SKM-1 treated with dmso at 0.1 percent for 144 hours (cell line): ENCODE measurements around the gene CDKN2AIPNL.
A peak's percentile ranks its signal among the peaks of the same experiment; 100 is the strongest.
"Not testable (repeated sequence)": the region's sequence is repeated elsewhere in the genome, so short reads cannot be mapped to it uniquely, and the experiment has no call there.

ENCODE experiments used
- DNase-seq: peaks from one replicate; lab custom pipeline; 2025; ENCODE audit not compliant: unreplicated experiment; lab: John Stamatoyannopoulos, UW

Gene CDKN2AIPNL

GRCh38 chr5:134438721-134439123, 27.0 kb upstream of the CDKN2AIPNL start:
- DNase-seq = no peak

- DNase-seq = no peak
These were observed 26.3 kb upstream of the CDKN2AIPNL start for GRCh38 chr5:134437847-134438581.

- no peak for DNase-seq
These were observed 25.7 kb upstream of the CDKN2AIPNL start for GRCh38 chr5:134437340-134437846.

GRCh38 chr5:134436523-134437339, 25.1 kb upstream of the CDKN2AIPNL start:
- peak; percentile 57 for DNase-seq

DNA sequence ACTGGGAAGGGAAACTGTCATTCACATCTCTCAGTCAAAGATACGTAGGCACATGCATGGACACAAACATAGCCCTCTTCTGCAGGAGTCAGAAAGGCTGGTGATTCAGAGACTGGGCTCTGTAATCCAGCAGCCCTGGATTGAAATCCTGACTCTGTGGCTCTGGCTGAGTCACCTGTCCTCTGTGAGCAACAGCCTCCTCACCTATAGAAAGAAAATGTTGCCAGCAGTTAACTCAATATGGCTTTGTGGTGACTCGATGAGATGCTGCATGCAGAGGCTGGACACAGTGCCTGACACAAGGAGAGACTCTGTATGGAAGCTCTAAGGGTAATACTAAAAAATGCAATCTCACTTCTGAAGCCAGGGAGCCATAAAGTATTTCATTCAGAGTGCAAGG, 23.9 kb upstream of the CDKN2AIPNL start:
- DNase-seq = no peak

DNA sequence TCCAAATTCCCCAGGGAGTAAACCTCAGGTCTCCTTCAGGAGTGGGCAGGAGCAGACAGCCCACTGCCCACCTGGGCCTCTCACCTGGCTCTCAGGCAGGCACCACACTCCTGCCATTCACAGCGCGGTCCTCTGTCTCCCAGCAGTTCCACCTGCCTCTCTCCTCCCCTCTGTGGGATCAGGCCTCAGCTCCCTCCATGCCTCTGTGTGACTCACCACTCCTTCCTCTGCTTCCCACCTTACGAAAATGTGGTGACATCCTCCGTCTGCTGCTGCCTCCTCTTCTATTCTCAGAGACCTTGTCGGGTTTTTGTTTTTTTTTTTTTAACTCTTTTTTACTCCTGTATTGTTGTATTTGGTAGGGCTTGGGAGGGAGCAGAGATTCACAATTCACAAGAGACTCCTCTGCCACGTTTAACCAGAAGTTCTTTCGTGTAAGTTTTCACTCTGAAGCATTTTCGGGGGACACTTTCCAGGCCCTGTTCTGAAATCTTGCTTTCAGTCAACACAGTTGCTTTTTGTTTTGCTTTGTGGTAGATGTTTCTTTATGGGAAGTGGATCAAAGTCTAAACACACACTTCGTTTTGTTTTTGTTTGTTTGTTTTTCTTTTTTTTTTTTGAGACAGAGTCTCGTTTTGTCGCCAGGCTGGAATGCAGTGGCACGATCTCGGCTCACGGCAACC, 21.1 kb upstream of the CDKN2AIPNL start:
- no peak for DNase-seq

DNA sequence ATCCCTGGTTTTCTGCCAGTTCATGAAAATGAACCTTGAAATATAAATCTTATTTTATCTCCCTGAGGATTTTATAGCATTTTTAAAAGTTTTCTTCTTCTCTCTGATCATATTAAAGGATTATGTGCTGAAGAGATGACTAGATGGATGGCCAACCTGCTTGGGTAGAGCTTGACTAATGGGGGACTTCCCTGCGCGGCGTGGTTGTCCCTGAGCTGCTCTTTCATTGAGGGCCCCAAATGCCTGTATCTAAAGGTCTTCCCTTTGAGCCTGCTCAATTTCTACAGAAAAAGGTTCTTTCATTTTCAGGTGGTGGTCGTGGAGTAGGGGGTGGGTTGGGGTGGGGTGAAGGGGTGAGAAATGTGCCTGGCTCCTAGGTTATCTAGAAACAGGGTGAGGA, 20.5 kb upstream of the CDKN2AIPNL start:
- no peak for DNase-seq

DNA sequence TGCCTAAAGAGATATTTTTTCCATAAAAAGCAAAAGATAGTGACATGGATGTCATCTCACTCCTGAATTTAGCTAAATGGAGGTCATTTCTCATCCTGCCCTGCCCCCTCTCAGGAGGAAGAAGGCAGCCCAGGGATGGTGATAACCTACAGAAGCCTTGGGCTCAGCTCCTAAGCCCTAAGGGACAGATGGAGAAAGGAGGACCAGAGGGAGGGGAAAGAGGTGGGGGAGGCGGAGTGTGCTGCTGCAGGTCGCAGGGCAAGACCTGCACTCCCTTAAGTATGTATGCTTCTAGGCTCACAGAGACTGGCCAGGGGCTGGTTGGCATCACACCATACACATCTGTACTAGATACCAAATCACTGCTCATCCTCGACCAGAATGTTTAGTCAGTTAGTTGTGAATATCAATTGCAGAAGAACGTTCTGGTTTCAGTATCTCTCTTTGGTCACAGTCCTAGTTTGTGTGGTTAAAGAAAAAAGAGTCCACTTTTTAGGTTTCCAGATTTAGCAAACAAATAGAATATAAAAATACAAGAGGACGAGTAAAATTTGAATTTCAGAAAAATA, 18.4 kb upstream of the CDKN2AIPNL start:
- no peak for DNase-seq

GRCh38 chr5:134427540-134428041, 15.9 kb upstream of the CDKN2AIPNL start:
- no peak for DNase-seq

GRCh38 chr5:134426361-134426760, 14.7 kb upstream of the CDKN2AIPNL start:
- no peak for DNase-seq

- no peak for DNase-seq
These were observed 11.7 kb upstream of the CDKN2AIPNL start for GRCh38 chr5:134423376-134423775.

- no peak for DNase-seq
These were observed 11.2 kb upstream of the CDKN2AIPNL start for GRCh38 chr5:134422791-134423365.

GRCh38 chr5:134421038-134421437, 9.4 kb upstream of the CDKN2AIPNL start:
- DNase-seq = not testable (repeated sequence)

- no peak for DNase-seq
These were observed 8.7 kb upstream of the CDKN2AIPNL start for GRCh38 chr5:134420343-134420742.

DNA sequence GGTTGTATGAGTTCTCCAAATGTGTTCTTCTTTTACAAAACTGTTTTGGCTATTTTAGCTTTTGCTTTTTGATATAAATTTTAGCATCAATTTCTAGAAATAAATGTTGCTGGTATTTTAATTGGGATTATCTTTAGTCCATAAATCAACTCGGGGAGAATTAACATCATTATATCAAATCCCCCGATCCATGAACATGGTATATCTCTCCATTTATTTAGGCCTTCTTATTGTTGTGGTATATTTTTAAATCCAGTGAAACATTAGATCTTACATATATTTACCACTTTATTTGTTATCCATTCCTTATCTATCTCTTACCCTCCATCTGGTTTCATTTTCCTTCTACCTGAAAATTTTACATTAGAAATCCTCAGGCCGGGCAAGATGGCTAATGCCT, 7.3 kb upstream of the CDKN2AIPNL start:
- DNase-seq = no peak

DNA sequence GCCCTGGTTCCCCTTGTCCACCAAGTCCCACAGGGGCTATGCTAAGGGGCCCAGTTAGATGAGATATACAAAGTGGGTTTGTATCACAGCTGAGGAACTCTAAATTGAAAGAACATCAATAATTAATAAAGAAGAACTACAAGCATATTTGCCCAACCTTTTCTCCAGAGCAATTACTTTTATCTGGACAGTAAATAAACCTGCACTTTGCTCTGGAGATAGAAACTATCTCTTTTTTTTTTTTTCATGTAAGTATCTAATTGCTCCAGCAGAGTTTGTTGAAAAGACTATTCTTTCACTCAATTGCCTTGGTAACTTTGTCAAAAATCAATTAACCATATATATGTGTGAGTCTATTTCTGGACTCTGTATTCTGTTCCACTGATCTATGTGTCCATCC, 6.0 kb upstream of the CDKN2AIPNL start:
- no peak for DNase-seq

DNA sequence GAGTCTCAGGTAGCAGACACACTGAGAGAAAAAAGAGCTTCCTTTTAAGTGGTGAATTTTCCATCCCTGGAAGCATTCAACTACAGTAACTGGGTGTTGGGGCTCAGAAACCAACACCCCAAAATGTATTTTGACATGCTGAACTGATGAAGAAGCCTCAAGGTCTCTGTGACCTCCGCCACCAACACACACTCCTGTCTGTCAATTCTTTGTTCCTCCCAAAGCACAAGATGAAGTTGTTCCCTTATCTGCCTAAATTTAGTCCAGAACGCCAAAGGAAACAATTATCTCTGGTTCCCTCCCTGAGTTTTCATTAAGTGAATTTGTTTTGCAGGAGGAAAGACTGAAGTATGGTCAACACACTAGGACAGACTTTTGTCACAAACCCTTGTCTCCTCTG, 1.4 kb upstream of the CDKN2AIPNL start:
- no peak for DNase-seq

DNA sequence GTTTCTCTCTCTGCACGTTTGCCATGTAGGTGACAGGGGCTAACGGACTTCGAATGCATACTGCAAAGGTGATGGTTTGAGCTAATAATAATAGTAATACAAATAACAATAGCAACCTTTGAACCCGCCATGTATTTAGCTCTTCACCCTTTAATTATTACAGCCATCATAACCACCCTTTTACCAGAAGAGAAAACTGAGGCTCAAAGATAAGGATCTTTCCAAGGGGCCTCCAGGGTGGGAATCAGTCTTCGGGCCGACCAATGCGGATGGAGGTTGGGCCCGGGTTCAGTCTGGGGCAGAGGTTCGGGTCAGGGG, 494 bp downstream of the CDKN2AIPNL start:
- DNase-seq = no peak

DNA sequence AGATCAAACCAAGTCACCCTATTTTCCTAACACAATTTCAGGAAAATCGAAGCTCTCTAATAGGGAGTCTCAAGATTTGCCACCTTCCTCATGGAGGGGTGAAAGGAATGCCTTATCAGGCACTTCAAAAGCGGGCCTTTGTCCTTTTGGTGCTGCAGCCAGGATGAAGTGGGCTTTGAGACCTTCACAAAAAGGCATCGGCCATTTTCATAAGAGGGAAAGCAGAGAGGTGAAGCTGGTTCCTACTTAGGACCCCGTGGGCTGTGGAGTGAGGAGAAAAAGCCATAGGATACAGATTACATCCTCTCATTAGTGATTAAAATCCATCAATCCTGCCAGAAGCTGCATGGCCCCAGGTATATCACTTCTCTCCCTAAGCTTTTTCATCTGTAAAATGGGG, 859 bp downstream of the CDKN2AIPNL start:
- no peak for DNase-seq

DNA sequence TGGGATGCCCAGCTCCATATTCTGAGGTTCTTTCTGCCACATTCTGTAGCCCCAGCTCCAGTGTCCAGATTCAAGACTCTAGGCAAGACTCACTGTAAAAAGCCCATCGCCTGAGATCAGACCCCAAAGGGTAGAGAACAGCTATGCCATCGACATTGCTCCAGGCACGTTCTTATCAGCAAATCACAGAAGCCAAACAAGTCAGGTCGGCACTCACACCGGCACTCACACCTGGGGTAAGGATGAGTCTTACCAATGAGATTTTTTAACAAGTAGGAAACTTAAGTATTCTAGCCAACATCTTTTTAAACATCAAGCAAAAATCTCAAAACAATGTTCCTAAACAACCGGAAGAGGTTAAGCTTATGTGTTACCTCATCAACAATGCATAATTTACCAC, 2.4 kb downstream of the CDKN2AIPNL start:
- DNase-seq = no peak

DNA sequence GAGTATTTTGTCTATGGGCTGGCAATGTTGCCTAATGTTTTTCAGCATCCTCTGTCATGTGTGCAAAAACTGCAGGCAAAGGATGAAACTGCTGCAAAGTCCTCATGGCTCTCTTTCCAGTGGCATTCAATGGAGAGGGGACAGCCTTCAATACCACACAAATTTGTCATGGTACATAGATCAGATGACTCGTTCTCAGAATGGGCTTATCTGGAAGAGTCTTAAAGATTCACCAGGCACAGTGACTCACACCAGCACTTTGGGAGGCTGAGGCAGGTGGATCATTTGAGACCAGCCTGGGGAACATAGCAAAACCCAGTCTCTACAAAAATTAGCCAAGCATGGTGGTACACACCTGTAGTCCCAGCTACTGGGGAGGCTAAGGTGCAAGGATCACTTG, 5.3 kb downstream of the CDKN2AIPNL start:
- DNase-seq = no peak
